Tibial nerve (tissue), 3 donors: ENCODE measurements around the gene KIRREL3.

ENCODE experiments used
- CTCF ChIP-seq, 5 experiments: fragments of 200-600 bp in 3 of 5; fragments of 450-650 bp in 2 of 5; sonication (generic) in 3 of 5; IDR thresholded peaks; one replicate each; pipeline ENCODE4 v1.5.1; 2016 to 2019; ENCODE audit warnings: antibody characterized with exemption in 5 of 5, mild to moderate bottlenecking in 3 of 5, moderate library complexity in 2 of 5
- POLR2A ChIP-seq, 2 donors: fragments of 450-650 bp; IDR thresholded peaks; one replicate each; pipeline ENCODE4 v1.6.1; 2017; ENCODE audit warnings: antibody characterized with exemption in 2 of 2, mild to moderate bottlenecking in 2 of 2, moderate library complexity in 2 of 2

- no peak for TF ChIP-seq POLR2A (IDR thresholded peaks at IDR 0.05)
- TF ChIP-seq CTCF (IDR thresholded peaks at IDR 0.05), result no peak
Measured at GRCh38 chr11:126993599-126993998, 7.0 kb downstream of the KIRREL3 start.
